ENCODE results near the gene DNAH14. TPM values are rescaled to one million over a fixed set of nuclear protein-coding genes. Genes with fewer than 3 reads are reported as not detected.

Gene DNAH14
- total and polyA plus RNA-seq, 2 of the 13 experiments (the other 11 are each of a cell fraction or from before 2014, with no cell fraction given) = 4.5 to 27.5 TPM

- DNase-seq (ENCODE audit: low spot score) (no peak), FAIRE-seq (no peak), ATAC-seq (no peak)
- BruUV-seq (replicated peaks) = no TSS peak
- Histone ChIP-seq H3K9me3 (ENCODE audit: low read length) (peaks cover 6% of the 10 kb centered on the region; the same call in 1 of the 2 replicates), H3K27me3 (ENCODE audit: control insufficient read depth in 1 of 2, insufficient read depth in 2 of 2, low read length in 2 of 2) (no peaks in the 10 kb centered on the region; a peak in 1 of 5 replicates), H3K36me3 (replicated peaks in 1 of 2; ENCODE audit: control insufficient read depth in 1 of 2, insufficient read depth in 2 of 2, low read length in 2 of 2) (no peaks in the 10 kb centered on the region), H3K27ac (ENCODE audit: extremely low read length, insufficient read depth, low read length) (no peak overlapping the region), H3K9ac (ENCODE audit: insufficient read depth, low read depth, low read length) (no peak overlapping the region), H3K4me2 (ENCODE audit: low read depth, low read length) (no peak overlapping the region), H3K79me2 (ENCODE audit: insufficient read depth, low read length) (no peaks in the 10 kb centered on the region), H3K4me3 (replicated peaks in 1 of 3; ENCODE audit: insufficient read depth in 1 of 3, low read depth in 2 of 3, low read length in 3 of 3) (no peak overlapping the region), H4K20me1 (ENCODE audit: insufficient read depth, low read length) (no peaks in the 10 kb centered on the region), H3K4me1 (ENCODE audit: insufficient read depth, low read length) (no peaks in the 10 kb centered on the region), H2AFZ (ENCODE audit: low read length) (no peak overlapping the region)
- TF ChIP-seq ZNF33A (CRISPR knock-in tag; IDR thresholded peaks at IDR 0.05; ENCODE audit: borderline replicate concordance) = no peak
- TF ChIP-seq REPIN1 (CRISPR knock-in tag; IDR thresholded peaks at IDR 0.05; ENCODE audit: borderline replicate concordance, low read depth) = no peak
- TF ChIP-seq ZBTB42 (CRISPR knock-in tag; IDR thresholded peaks at IDR 0.05) = no peak
- no peak for TF ChIP-seq BHLHE40 (IDR thresholded peaks at IDR 0.05; ENCODE audit: low read length)
- TF ChIP-seq ZNF678 (CRISPR knock-in tag; IDR thresholded peaks at IDR 0.05) = no peak
- TF ChIP-seq, protein P1, sequence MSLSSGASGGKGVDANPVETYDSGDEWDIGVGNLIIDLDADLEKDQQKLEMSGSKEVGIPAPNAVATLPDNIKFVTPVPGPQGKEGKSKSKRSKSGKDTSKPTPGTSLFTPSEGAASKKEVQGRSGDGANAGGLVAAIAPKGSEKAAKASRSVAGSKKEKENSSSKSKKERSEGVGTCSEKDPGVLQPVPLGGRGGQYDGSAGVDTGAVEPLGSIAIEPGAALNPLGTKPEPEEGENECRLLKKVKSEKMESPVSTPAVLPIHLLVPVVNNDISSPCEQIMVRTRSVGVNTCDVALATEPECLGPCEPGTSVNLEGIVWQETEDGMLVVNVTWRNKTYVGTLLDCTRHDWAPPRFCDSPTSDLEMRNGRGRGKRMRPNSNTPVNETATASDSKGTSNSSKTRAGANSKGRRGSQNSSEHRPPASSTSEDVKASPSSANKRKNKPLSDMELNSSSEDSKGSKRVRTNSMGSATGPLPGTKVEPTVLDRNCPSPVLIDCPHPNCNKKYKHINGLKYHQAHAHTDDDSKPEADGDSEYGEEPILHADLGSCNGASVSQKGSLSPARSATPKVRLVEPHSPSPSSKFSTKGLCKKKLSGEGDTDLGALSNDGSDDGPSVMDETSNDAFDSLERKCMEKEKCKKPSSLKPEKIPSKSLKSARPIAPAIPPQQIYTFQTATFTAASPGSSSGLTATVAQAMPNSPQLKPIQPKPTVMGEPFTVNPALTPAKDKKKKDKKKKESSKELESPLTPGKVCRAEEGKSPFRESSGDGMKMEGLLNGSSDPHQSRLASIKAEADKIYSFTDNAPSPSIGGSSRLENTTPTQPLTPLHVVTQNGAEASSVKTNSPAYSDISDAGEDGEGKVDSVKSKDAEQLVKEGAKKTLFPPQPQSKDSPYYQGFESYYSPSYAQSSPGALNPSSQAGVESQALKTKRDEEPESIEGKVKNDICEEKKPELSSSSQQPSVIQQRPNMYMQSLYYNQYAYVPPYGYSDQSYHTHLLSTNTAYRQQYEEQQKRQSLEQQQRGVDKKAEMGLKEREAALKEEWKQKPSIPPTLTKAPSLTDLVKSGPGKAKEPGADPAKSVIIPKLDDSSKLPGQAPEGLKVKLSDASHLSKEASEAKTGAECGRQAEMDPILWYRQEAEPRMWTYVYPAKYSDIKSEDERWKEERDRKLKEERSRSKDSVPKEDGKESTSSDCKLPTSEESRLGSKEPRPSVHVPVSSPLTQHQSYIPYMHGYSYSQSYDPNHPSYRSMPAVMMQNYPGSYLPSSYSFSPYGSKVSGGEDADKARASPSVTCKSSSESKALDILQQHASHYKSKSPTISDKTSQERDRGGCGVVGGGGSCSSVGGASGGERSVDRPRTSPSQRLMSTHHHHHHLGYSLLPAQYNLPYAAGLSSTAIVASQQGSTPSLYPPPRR (CRISPR knock-in tag; IDR thresholded peaks at IDR 0.05; ENCODE audit: borderline replicate concordance) = no peak
- no peak for TF ChIP-seq MIXL1 (CRISPR knock-in tag; IDR thresholded peaks at IDR 0.05)
- TF ChIP-seq ZNF792 (CRISPR knock-in tag; IDR thresholded peaks at IDR 0.05) = peak; percentile 81; the same call in 1 of the 2 replicates
- no peak for TF ChIP-seq CBX1 (IDR thresholded peaks at IDR 0.05; ENCODE audit: low read depth)
- CTCF ChIA-PET (ENCODE audit: low intra/inter-chr PET ratio, low total read pairs) = no interaction called here
- POLR2A ChIA-PET = no interaction called here
- in situ Hi-C loops (cut with HindIII; ENCODE audit: extremely low pct_ligation_motif_present, low pct_unique_long_range_greater_than_20kb) = no loop called here
- intact Hi-C loops (cut with micrococcal nuclease; ENCODE audit: unreplicated experiment) = no loop called here
- WGBS (ENCODE audit: low lambda C conversion rate) = 38% methylated on average over 1 of the region's 1 CpG
Measured at GRCh38 chr1:224897529-224898327, 31.7 kb upstream of the DNAH14 start.
